NCI-H2081 treated with DMSO at 0.1 percent for 48 hours (cell line): ENCODE measurements around the gene ATF5.

Experiments used
- DNase-seq: peaks from one replicate; lab custom pipeline; 2025; lab: John Stamatoyannopoulos, UW

Gene ATF5

GRCh38 chr19:49894879-49895565 lies 34.0 kb upstream of the ATF5 start:
- no peak for DNase-seq

- no peak for DNase-seq
Measured at GRCh38 chr19:49895566-49896297, 33.3 kb upstream of the ATF5 start.

DNA sequence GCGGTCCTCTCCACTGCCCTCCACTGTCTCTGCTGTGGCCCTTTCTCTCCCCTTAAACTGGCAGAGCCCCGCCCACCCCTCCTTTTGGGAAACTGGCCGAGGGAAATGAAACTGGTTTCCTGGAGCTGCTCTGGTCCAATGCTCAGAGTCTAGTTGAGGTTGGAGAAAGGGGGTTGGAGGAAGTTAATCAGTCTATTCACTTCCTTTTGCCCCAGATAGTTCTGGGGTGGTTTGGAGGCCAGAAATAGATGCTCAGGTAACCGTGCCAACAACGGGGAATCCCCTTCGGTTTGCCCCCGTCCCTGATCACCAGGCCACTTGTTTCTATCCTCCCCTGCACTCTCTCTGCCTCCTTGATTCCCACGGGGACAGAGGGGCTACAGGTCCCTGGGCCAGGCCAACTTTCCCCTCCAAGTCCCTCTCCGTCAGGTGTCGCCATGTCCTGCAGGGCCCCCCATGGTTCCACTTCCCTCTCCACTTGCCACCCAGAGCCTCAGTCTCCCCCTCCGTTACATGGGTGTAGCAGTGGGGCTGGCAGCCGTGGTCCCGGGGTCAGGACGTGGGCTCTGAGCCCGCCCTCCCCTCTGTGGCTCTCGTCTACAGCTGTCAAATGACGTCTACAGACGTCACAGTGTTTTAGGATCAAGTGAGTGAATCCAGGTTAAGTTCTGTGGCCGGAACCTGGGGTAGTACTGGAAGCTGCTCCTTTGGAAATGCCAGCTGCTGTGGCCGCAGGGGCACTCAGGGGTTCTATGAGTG lies 32.0 kb upstream of the ATF5 start, which contains the start of gene IL4I1:
IL4I1 (minus strand) TSS at position 25 of the 759 bp plus-strand sequence. CDS start 727 bp downstream, outside the sequence.
- no peak for DNase-seq

DNA sequence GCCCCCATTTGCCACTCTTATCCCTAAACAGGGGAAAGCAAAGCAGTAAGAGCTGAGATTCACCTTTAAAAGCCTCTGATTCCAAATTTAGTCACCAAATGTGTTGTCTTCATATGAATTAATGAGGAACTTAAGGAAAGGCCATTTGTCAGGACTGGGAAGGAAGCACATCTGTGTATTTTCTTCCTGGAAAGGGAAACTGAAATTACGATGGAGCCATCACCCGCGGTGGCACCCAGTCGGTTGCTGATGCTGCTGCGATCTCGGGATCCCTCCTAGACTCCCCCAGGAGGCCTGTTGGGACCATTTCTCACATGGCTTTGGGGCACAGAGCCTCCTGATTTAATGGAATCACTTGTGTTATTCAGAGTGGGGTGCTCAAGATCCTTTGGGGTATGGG lies 24.9 kb upstream of the ATF5 start:
- DNase-seq: no peak

GRCh38 chr19:49906879-49907564 lies 22.0 kb upstream of the ATF5 start:
- no peak for DNase-seq

DNA sequence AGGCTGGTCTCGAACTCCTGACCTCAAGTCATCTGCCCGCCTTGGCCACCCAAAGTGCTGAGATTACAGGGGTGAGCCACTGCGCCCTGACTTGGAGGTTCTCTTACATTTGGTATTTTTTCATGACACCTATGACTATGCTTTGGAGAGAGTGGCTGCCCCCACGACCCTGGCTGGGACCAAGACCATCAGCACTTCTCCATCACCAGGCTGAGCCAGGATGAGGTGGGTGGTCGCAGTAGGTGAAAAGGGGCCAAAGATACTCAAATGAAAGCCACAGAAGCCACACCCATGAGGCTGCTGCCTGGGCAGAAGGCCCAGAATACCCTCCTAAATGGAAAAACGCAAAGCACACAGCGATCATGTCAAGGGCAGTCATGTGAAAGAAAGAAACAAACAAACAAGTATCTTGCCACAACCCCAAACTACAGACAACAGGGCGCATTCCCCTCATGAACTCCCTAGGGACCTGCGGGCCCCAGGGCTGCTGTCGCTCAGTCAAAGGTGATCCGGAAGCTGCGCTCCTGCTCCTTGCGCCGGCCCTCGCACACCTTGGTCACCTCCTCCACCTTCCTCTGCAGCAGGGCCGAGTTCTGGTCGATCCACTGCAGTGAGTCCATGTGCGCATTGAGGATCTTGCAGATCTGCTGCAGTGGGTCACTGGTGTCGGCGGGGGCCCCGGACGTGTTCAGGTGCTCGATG lies 21.1 kb upstream of the ATF5 start:
- no peak for DNase-seq

DNA sequence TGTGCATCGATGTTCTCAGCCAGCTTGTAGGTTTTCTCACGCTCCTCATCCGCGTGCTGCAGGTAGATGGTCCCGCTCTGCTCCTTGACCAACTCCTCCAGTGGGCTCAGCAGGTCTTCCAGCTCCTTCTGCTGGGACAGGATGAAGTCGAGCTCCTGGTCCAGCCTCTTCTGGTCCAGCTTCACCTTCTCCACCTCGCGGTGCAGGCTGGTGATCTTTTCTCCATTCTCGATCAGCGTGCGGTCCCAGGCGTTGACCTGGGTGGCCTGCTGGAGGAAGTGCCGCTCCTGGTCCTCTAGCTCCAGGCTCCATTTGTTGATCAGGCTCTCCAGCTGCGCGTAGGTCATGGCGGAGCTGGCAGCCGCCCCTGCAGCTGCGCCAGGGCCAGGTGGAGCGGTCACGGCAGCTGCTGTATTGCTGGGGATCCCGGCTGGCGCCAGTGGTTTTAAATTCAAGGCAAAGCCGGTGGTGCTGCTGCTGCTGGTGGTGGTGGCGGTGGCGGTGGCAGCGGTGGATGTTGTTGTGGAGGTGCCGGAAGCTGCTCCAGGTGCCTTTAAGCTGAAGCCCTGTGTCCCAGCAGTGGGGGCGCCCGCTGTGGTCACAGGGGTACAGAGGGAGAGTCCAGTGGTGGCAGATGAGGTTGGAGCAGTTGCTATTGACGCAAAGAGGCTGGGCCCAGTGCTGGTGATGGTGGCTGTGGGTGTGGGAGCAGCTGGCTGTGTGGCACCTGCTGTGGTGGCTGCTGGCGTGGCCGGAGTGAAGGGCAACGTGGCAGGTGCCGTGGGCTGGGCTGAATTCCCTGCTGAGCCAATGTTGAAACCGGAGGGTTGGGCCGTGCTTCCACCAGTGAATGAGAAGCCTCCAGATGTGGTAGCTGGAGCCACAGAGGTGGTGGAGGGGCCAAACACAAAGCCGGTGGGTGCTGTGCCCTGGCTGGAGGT lies 20.3 kb upstream of the ATF5 start:
- no peak for DNase-seq

- no peak for DNase-seq
Measured at GRCh38 chr19:49910179-49910578, 18.8 kb upstream of the ATF5 start.

DNA sequence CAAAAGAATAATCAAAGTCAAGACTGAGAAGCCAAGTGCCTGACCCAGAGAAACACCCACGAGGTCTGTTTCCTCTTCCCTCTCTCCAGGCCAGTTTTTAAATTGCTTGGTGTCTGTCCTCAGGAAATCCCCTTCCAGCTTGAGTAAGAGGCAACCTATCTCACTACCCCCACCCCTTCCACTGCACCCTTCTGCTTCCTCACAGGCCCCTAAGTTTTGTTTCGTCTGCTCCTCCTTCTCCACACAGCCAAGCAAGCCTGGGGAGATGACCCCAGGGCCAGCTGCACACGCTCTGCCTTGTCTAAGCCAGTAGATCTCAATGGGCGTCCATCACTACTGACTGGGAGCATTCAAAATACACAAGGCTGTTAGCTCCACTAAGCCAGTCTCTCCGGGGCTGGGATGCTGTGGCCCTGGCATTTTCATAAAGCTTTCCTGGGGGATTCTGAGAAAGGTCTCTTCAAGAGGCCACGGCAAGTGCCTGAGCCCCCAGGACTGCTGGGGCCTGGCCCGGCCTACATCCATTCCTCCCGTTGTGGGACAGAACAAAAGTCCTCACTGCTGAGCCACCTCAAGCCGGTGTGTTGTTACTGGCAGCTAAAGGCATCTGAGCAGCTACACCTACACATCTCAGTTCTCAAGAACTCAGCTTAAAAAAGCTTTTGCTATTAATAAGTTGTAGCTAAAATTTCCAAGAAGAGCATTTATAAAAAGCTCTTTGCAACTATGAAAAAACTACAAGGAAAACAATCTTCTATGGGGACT lies 17.4 kb upstream of the ATF5 start:
- DNase-seq: no peak

DNA sequence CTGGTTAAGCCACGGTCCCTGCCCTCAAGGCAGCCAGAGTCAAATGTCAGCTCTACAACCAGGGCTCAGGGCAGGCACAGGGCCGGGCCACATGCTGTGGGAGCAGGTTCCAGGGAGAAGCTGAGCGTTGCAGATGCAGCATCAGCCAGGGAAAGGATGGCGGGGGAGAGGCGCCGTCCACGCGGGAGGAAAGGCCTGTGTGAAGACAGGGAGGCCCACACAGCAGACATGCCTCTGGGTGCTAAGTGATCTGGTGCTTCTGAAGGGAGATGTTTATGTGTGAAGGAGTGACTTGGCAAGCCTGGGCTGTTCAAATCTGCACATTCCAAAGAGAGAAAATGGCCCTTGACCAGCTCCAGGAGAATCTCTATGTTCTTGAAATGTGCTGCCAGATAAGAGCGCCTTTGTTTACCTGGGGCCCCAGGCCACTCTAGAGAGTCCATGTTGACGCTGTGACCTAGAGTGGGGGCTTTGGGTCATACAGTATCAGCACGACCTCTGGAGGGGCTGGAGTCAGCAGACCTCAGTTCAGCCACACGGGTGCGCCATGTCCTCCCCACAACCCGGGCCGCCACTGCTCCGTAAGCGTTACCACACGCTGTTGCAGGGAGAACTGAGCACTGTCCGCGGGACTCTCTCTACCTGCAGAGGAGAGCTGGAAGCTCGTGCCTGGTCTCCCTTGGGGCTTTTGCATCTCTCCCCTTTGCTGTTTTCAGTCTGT lies 15.9 kb upstream of the ATF5 start:
- DNase-seq: no peak

GRCh38 chr19:49913720-49914119 lies 15.3 kb upstream of the ATF5 start:
- DNase-seq: no peak

GRCh38 chr19:49915271-49915670 lies 13.7 kb upstream of the ATF5 start:
- DNase-seq: no peak

GRCh38 chr19:49916839-49917733 lies 11.9 kb upstream of the ATF5 start:
- no peak for DNase-seq

GRCh38 chr19:49918089-49918488 lies 10.9 kb upstream of the ATF5 start:
- DNase-seq: no peak

DNA sequence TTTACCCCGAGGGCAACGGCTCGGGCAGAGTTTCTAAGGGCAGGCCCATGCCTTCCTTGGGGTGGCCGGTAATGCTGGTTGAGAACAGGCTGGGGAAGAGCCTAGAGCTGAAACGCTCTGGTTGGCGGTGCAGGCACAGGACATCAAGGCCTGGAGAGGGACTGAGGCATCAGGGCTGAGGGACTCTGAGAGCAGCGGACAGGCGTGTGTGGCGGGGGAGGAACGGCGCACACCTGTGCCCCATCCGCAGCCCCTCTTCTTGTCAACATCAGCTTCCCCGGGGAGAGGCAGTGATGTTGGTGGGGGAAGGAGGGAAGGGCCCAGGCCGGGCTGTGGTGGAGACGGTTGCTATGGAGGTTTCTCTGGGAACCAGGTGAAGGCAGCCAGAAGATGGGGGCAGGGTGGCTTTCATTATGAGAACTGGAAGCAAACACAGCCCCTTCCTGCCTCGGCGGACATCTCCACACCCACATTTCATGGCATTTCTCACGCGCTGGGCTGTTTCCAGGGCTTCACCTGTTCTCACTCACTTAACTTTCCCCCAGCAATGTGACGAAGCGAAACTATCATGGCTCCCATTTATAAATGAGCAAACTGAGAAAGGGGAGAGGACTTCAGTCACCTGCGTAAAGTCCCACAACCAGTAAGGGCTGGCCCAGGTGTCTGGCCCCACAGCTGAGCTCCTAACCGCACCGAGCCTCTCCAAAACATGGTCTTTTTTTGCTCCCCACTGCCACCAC lies 8.2 kb upstream of the ATF5 start:
- no peak for DNase-seq

GRCh38 chr19:49921871-49922795 lies 6.9 kb upstream of the ATF5 start:
- DNase-seq: no peak
